ENCODE measurements around the gene CASQ2. TPM values are rescaled to one million over a fixed set of nuclear protein-coding genes. Genes with fewer than 3 reads are reported as not detected.

Gene CASQ2
- total RNA-seq, 1 donor: not detected

- no peak for DNase-seq (ENCODE audit: low read depth)
- no peak for TF ChIP-seq CTCF (IDR thresholded peaks at IDR 0.05; ENCODE audit: insufficient read depth, low read depth, low read length)
- no peak overlapping the region for H3K4me3 ChIP-seq (ENCODE audit: low read depth, low read length)
Measured at GRCh38 chr1:115767403-115767802, 1.1 kb downstream of the CASQ2 start.

- no peak overlapping the region for H3K4me3 ChIP-seq (ENCODE audit: low read depth, low read length)
- DNase-seq (ENCODE audit: low read depth): no peak
- TF ChIP-seq CTCF (IDR thresholded peaks at IDR 0.05; ENCODE audit: insufficient read depth, low read depth, low read length): no peak
Measured at GRCh38 chr1:115765091-115765490, 3.4 kb downstream of the CASQ2 start.

GRCh38 chr1:115764541-115764940, 4.0 kb downstream of the CASQ2 start:
- peak; percentile 65 for DNase-seq (ENCODE audit: low read depth)
- H3K4me3 ChIP-seq (ENCODE audit: low read depth, low read length): no peak overlapping the region
- peak; percentile 60 for TF ChIP-seq CTCF (IDR thresholded peaks at IDR 0.05; ENCODE audit: insufficient read depth, low read depth, low read length)

GRCh38 chr1:115762779-115763178, 5.7 kb downstream of the CASQ2 start:
- DNase-seq (ENCODE audit: low read depth): no peak
- TF ChIP-seq CTCF (IDR thresholded peaks at IDR 0.05; ENCODE audit: insufficient read depth, low read depth, low read length): no peak
- H3K4me3 ChIP-seq (ENCODE audit: low read depth, low read length): no peak overlapping the region

- peak; percentile 79 for DNase-seq (ENCODE audit: low read depth)
- no peak overlapping the region for H3K4me3 ChIP-seq (ENCODE audit: low read depth, low read length)
- TF ChIP-seq CTCF (IDR thresholded peaks at IDR 0.05; ENCODE audit: insufficient read depth, low read depth, low read length): no peak
Measured at GRCh38 chr1:115761601-115762302, 6.8 kb downstream of the CASQ2 start.

- no peak for DNase-seq (ENCODE audit: low read depth)
- no peak for TF ChIP-seq CTCF (IDR thresholded peaks at IDR 0.05; ENCODE audit: insufficient read depth, low read depth, low read length)
- H3K4me3 ChIP-seq (ENCODE audit: low read depth, low read length): no peak overlapping the region
Measured at GRCh38 chr1:115757856-115758255, 10.7 kb downstream of the CASQ2 start.

- DNase-seq (ENCODE audit: low read depth): no peak
- no peak for TF ChIP-seq CTCF (IDR thresholded peaks at IDR 0.05; ENCODE audit: insufficient read depth, low read depth, low read length)
- no peak overlapping the region for H3K4me3 ChIP-seq (ENCODE audit: low read depth, low read length)
Measured at GRCh38 chr1:115757326-115757725, 11.2 kb downstream of the CASQ2 start.
